ENCODE results near the gene HTT.

Gene HTT

DNA sequence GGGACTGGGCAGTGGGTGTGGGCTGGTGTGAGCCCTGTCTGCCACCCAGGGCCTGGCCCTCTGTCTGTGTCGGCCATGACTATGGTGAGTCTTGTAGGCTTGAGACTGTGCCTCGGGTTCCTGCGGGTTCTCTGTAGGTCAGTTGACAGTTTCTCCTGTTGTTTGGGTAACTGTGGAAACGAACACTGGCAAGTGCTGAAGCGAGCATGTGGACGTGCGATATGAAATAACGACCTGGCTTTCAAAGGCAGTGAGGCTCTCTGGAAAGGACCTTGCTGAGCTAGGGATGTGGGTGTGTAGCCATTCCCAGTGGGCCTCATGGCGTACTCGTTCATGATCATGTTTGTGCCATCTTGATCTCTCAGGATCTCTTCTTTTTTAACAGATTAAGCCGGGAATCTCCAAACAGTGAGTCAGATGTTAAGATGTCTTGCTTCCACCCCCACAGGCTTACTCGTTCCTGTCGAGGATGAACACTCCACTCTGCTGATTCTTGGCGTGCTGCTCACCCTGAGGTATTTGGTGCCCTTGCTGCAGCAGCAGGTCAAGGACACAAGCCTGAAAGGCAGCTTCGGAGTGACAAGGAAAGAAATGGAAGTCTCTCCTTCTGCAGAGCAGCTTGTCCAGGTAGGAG, 41.3 kb downstream of the HTT start:
- no peak overlapping the region for H3K4me2 ChIP-seq (ENCODE audit: low read length)
- no peak overlapping the region for H2AFZ ChIP-seq
- TF ChIP-seq, protein P1, sequence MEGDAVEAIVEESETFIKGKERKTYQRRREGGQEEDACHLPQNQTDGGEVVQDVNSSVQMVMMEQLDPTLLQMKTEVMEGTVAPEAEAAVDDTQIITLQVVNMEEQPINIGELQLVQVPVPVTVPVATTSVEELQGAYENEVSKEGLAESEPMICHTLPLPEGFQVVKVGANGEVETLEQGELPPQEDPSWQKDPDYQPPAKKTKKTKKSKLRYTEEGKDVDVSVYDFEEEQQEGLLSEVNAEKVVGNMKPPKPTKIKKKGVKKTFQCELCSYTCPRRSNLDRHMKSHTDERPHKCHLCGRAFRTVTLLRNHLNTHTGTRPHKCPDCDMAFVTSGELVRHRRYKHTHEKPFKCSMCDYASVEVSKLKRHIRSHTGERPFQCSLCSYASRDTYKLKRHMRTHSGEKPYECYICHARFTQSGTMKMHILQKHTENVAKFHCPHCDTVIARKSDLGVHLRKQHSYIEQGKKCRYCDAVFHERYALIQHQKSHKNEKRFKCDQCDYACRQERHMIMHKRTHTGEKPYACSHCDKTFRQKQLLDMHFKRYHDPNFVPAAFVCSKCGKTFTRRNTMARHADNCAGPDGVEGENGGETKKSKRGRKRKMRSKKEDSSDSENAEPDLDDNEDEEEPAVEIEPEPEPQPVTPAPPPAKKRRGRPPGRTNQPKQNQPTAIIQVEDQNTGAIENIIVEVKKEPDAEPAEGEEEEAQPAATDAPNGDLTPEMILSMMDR (IDR thresholded peaks at IDR 0.05), result no peak
- H3K4me1 ChIP-seq, result no peaks in the 10 kb centered on the region
- no peak overlapping the region for H3K4me3 ChIP-seq (ENCODE audit: low read depth, low read length)
- no peaks in the 10 kb centered on the region for H3K27me3 ChIP-seq (ENCODE audit: control insufficient read depth, insufficient read depth, low read length)
- H3K9me3 ChIP-seq (ENCODE audit: control insufficient read depth, low read length), result no peaks in the 10 kb centered on the region
- H3K79me2 ChIP-seq, result no peaks in the 10 kb centered on the region
- no peak overlapping the region for H3K27ac ChIP-seq
- H3K36me3 ChIP-seq (ENCODE audit: control insufficient read depth, insufficient read depth, low read length), result no peaks in the 10 kb centered on the region
- no peak overlapping the region for H3K9ac ChIP-seq

- H2AFZ ChIP-seq, result no peak overlapping the region
- H3K4me1 ChIP-seq, result no peaks in the 10 kb centered on the region
- H3K9me3 ChIP-seq (ENCODE audit: control insufficient read depth, low read length), result no peaks in the 10 kb centered on the region
- no peak overlapping the region for H3K4me2 ChIP-seq (ENCODE audit: low read length)
- TF ChIP-seq, protein P1 (IDR thresholded peaks at IDR 0.05), result no peak
- no peak overlapping the region for H3K9ac ChIP-seq
- H3K36me3 ChIP-seq (ENCODE audit: control insufficient read depth, insufficient read depth, low read length), result no peaks in the 10 kb centered on the region
- no peak overlapping the region for H3K27ac ChIP-seq
- H3K27me3 ChIP-seq (ENCODE audit: control insufficient read depth, insufficient read depth, low read length), result no peaks in the 10 kb centered on the region
- no peak overlapping the region for H3K4me3 ChIP-seq (ENCODE audit: low read depth, low read length)
- no peaks in the 10 kb centered on the region for H3K79me2 ChIP-seq
Observed at GRCh38 chr4:3116955-3117354, 42.5 kb downstream of the HTT start.

DNA sequence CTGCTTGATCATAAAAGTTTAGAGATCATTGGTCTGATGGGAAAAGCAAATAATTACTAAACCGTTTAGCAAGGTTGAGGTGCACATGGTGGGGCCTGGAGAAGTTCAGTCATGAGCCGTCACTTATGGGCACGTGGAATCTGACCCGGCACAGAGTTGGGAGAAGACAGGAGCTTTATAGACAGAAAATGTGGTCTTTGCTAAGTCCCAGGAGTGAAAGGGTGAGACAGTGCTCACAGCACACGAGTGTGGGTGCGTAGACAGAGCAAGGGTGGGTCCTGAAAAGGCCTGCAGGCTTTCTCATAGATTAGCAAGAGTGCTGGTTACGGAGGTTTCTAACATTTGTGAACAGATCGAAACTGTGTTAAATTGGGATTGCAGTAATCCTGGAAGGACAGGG, 43.8 kb downstream of the HTT start:
- Histone ChIP-seq H2AFZ (no peak overlapping the region), H3K79me2 (no peaks in the 10 kb centered on the region), H3K9me3 (ENCODE audit: control insufficient read depth, low read length) (no peaks in the 10 kb centered on the region), H3K4me3 (ENCODE audit: low read depth, low read length) (no peak overlapping the region), H3K36me3 (ENCODE audit: control insufficient read depth, insufficient read depth, low read length) (no peaks in the 10 kb centered on the region), H3K4me1 (no peaks in the 10 kb centered on the region), H3K4me2 (ENCODE audit: low read length) (no peak overlapping the region), H3K27ac (no peak overlapping the region), H3K27me3 (ENCODE audit: control insufficient read depth, insufficient read depth, low read length) (no peaks in the 10 kb centered on the region), H3K9ac (no peak overlapping the region)
- TF ChIP-seq, protein P1 (IDR thresholded peaks at IDR 0.05), result no peak

DNA sequence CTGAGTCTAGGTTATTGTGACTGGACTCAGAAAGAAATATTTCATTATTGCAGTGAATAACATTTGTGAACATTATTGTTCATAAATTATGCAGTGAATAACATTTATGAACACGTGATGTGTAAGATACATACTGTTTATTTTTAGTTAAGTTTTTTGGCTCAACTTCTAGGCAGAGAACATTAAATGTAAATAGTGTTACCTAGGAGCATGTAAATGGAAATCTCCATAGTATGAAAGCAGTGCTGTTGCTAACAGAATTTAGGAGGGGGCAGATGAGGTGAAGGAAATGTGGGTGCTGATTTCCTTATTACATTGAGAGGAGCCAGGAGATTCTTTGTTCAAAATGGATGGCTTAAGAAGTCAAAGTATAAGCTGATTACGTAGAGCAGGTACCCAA, 45.0 kb downstream of the HTT start:
- no peaks in the 10 kb centered on the region for H3K36me3 ChIP-seq (ENCODE audit: control insufficient read depth, insufficient read depth, low read length)
- H3K27ac ChIP-seq, result no peak overlapping the region
- H2AFZ ChIP-seq, result no peak overlapping the region
- no peak overlapping the region for H3K4me2 ChIP-seq (ENCODE audit: low read length)
- no peak overlapping the region for H3K9ac ChIP-seq
- no peaks in the 10 kb centered on the region for H3K4me1 ChIP-seq
- no peaks in the 10 kb centered on the region for H3K79me2 ChIP-seq
- H3K27me3 ChIP-seq (ENCODE audit: control insufficient read depth, insufficient read depth, low read length), result no peaks in the 10 kb centered on the region
- TF ChIP-seq, protein P1 (IDR thresholded peaks at IDR 0.05), result no peak
- H3K9me3 ChIP-seq (ENCODE audit: control insufficient read depth, low read length), result no peaks in the 10 kb centered on the region
- no peak overlapping the region for H3K4me3 ChIP-seq (ENCODE audit: low read depth, low read length)

DNA sequence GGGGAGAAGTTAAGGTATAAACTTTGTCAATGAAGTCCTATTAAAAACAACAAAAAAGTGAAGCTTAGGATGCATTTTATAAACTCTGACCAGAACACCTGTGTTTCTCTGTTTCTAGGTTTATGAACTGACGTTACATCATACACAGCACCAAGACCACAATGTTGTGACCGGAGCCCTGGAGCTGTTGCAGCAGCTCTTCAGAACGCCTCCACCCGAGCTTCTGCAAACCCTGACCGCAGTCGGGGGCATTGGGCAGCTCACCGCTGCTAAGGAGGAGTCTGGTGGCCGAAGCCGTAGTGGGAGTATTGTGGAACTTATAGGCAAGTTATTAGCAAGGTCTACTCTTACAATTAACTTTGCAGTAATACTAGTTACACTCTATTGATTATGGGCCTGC, 46.6 kb downstream of the HTT start:
- Histone ChIP-seq H3K9ac (no peak overlapping the region), H3K4me1 (no peaks in the 10 kb centered on the region), H3K79me2 (no peaks in the 10 kb centered on the region), H3K4me3 (ENCODE audit: low read depth, low read length) (no peak overlapping the region), H3K27ac (no peak overlapping the region), H3K27me3 (ENCODE audit: control insufficient read depth, insufficient read depth, low read length) (no peaks in the 10 kb centered on the region), H3K36me3 (ENCODE audit: control insufficient read depth, insufficient read depth, low read length) (no peaks in the 10 kb centered on the region), H3K4me2 (ENCODE audit: low read length) (no peak overlapping the region), H2AFZ (no peak overlapping the region), H3K9me3 (ENCODE audit: control insufficient read depth, low read length) (no peaks in the 10 kb centered on the region)
- TF ChIP-seq, protein P1 (IDR thresholded peaks at IDR 0.05), result no peak
